GM18498 (cell line): ENCODE data around the gene CCNL2.
"Not testable (repeated sequence)": the region's sequence is repeated elsewhere in the genome, so short reads cannot be mapped to it uniquely, and the experiment has no call there.

Experiments
- ATAC-seq: cut with Tn5 transposase; IDR thresholded peaks from one replicate; pipeline ENCODE4 v1.9.1; 2021; ENCODE audit warnings: mild to moderate bottlenecking, moderate library complexity; ENCODE audit not compliant: unreplicated experiment

CCNL2 gene

DNA sequence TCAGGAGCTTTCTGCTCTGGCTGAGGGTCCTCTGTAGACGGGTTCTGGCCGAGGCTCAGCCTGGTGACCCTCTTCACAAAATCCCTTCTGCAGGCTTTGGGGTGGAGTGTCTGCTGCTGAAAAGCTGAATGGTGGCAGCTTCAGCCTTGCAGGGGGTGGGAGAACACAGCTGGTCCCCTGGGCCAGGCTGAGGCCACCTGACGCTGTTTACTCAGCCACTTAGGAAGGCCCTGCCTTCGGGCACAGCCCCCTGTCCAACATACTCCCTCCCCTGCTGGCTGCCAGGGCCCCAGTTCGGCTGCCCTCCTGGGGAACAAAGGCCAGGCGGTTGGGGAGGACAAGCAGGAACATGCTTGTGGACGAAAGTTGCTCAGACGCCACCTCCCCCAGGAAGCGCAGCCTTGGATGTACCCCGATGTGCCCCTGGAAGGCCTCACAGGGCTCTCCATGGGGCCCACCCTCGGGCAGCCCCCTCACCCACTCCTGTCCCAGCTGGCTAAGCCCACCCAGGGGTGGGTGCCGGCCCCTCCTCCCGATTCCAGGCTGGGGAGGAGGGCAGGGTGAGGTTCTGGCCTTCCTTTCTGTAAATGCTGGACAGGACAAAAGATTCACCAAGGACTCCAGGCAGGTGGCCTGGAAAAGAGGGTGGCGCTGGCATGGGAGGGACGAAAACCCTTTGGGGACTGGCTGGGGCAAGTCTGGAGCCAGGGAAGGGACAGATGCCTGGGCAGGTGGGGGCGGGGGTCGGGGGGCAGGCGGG, 22.2 kb upstream of the CCNL2 start, which contains the start of gene ANKRD65:
ANKRD65 (minus strand) TSS at position 130 of the 760 bp plus-strand sequence. CDS start 271 bp downstream, outside the sequence.
- ATAC-seq = no peak

DNA sequence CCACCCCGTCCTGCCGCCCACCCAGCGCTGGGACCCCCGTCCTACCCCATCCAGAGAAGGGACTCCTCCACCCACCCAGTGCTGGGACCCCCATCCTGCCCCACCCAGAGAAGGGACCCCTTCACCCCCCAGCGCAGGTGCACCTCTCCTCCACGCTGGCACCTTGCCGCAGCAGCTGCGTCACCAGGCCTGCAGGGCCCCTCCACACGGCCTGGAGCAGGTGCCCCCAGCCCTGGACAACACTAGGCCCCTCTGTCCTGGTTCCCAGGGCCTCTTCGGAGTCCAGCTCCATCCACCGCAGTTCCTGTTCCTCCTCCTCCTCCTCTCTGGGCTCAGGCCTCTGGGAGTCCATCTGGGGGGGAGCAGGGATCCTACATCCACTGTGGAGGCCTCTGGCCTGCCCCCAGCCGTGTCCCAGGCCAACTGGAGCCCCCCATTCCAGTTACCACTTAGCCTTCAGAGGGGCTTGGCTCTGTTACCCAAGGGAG, 21.6 kb upstream of the CCNL2 start:
- ATAC-seq = no peak

- ATAC-seq = no peak
These were observed 20.9 kb upstream of the CCNL2 start for GRCh38 chr1:1419813-1420653.

GRCh38 chr1:1419363-1419812, 20.3 kb upstream of the CCNL2 start:
- ATAC-seq = no peak

DNA sequence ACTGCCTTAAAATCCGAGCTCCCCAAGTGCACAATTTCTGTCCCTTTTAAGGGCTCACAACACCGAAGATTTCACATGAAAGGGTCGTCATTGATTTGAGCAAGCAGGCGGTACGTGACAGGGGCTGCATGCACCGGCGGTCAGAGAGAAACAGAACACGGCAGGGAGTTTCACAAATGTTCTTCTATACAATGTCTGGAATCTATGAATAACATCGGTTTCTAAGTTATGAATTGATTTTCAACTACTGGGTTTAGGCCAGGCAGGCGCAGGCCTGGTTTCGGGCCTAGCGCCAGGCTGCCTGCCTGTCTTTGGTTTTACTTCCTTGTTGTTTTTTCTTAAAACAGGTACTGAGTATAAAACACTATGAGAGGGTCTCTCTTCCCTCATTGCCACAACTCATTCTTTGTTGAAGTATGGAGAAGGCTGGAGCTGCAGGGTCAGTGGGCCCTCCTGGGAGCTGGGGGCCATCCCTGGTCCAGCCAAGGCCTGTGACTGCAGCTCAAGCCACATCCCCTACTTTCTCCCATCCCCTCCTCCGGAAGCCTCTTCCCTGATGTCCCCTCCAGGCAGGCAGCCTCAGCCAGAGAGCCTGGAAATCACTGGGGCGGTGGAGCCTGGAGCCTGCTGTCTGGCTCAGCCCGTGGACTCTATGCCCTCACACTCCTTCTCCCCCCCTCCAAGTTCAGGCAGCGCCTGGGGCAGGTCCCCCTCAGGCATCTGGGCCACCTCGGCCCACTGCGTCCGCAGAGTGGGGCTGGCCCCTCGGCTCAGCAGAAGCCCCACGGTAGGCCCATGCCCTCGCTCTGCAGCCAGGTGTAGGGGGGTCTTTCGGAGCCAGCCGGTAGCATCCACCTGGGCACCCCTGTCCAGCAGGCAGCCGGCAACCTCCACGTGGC, 19.6 kb upstream of the CCNL2 start:
- ATAC-seq = no peak

GRCh38 chr1:1417825-1418463, 18.8 kb upstream of the CCNL2 start:
- not testable (repeated sequence) for ATAC-seq

DNA sequence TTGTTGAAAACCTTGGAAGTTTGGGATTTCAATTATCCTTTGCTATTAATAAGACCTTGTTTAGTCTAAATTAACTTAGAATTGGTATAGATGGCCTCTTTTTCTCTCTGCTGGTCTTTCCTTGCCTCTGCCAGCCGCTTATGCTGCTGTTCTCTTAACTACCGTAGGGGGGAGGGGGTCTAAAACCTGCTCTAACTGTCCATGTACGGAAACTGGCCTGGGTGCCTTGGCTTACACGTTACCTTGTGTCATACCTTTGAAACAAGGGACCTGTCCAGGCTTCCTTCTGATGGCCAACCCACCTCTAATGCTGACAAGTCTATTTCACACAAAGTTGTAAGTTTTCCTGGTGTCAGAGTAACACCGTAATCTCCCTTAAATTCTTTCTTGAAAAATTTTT, 18.3 kb upstream of the CCNL2 start:
- not testable (repeated sequence) for ATAC-seq

DNA sequence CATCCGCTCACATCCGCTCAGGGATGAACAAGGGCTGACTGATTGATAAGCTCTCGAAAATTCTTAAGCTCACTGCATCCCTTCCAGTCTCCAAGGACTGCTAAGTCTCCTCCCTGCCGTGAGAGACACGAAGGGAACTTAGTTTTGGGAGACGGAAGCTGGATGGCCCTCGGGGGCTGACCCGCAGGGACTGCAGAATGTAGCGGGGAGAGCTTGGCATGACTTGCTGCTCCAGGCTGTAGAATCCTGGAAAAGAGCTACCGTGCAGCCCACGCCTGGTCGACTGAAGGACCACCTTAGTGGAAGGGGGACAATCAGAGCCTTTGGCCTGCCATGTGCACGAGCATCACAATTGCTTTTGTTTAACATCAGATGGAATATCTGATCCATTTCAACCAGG, 16.6 kb upstream of the CCNL2 start:
- ATAC-seq = no peak

DNA sequence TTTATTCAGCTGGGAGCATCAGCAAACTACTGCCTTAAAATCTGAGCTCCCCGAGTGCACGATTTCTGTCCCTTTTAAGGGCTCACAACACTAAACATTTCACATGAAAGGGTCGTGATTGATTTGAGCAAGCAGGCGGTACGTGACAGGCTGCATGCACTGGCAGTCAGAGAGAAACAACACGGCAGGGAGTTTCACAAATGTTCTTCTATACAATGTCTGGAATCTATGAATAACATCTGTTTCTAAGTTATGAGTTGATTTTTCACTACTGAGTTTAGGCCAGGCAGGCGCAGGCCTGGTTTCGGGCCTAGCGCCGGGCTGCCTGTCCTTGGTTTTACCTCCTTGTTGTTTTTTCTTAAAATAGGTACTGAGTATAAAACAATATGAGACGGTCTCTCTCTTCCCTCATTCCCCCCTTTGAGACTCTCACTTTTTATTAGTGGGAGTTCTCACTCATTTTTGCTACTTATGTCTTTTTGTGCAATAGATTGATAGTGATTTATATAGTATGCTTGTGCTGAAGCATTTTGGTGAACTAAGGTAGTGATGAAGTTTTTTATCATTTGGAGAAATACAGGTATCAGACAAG, 13.3 kb upstream of the CCNL2 start:
- not testable (repeated sequence) for ATAC-seq

GRCh38 chr1:1411626-1412025, 12.5 kb upstream of the CCNL2 start:
- ATAC-seq = no peak

- not testable (repeated sequence) for ATAC-seq
These were observed 11.1 kb upstream of the CCNL2 start for GRCh38 chr1:1410238-1410637.

DNA sequence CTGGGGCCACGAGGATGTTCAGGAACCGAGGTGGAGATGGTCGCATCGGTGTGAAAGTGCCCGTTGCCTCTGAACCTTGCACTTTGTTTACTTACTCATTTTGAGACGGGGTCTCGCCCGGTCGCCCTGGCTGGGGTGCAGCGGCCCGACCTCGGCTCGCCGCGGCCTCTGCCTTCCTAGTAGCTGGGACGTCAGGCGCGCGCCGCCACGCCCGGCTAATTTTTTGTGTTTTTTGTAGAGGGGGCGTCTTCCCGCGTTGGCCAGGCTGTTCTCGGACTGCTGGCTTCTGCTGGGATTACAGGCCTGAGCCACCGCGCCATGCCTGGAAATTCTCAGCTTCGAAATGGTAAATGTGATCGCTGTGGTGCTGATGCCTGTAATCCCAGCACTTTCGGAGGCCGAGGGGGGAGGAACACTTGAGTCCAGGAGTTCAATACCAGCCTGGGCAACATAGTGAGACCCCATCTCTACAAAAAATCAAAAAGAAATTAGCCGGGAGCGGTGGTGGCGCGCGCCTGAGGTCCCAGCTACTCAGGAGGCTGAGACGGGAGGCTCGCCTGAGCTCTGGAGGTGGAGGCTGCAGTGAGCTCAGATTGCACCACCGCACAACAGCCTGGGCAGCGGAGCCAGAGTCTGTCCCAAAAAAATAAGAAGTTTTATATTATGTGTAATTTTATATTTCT, 8.6 kb upstream of the CCNL2 start:
- peak; percentile 41 for ATAC-seq

- ATAC-seq = peak; percentile 92
These were observed 7.9 kb upstream of the CCNL2 start, which contains the start of gene MRPL20 for GRCh38 chr1:1406821-1407635. Gene MRPL20, minus strand, starts transcription at chr1:1407293. Its CDS starts 76 bp downstream, at chr1:1407217.

GRCh38 chr1:1406101-1406820, 7.1 kb upstream of the CCNL2 start:
- ATAC-seq = no peak

GRCh38 chr1:1403653-1404052, 4.5 kb upstream of the CCNL2 start:
- no peak for ATAC-seq

DNA sequence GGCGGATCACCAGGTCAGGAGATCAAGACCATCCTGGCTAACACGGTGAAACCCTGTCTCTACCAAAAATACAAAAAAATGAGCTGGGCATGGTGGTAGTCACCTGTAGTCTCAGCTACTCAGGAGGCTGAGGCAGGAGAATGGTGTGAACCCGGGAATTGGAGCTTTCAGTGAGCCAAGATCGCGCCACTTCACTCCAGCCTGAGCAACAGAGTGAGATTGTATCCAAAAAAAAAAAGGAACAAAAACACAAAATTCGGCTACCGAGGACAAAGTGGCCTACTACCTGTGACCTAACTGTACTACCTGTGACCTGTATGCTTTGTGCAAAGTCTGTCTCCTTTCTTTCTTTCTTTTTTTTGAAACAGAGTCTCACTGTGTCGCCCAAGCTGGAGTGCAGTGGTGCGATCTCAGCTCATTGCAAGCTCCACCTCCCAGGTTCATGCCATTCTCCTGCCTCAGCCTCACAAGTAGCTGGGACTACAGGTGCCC, 3.8 kb upstream of the CCNL2 start:
- not testable (repeated sequence) for ATAC-seq
